Lower leg skin (tissue), 3 donors: ENCODE data around the gene RAP1B.

Experiments used
- POLR2A ChIP-seq, 2 donors: fragments of 450-650 bp; IDR thresholded peaks; one replicate each; pipeline ENCODE4 v1.6.1; 2016 to 2017; ENCODE audit warnings: antibody characterized with exemption in 2 of 2, mild to moderate bottlenecking in 1 of 2, moderate library complexity in 1 of 2
- TF ChIP-seq, protein P1 (sequence below), 3 donors: fragments of 450-650 bp; IDR thresholded peaks; one replicate each; pipeline ENCODE4 v1.5.1; 2016; ENCODE audit warnings: antibody characterized with exemption in 3 of 3, mild to moderate bottlenecking in 3 of 3, moderate library complexity in 2 of 3

DNA sequence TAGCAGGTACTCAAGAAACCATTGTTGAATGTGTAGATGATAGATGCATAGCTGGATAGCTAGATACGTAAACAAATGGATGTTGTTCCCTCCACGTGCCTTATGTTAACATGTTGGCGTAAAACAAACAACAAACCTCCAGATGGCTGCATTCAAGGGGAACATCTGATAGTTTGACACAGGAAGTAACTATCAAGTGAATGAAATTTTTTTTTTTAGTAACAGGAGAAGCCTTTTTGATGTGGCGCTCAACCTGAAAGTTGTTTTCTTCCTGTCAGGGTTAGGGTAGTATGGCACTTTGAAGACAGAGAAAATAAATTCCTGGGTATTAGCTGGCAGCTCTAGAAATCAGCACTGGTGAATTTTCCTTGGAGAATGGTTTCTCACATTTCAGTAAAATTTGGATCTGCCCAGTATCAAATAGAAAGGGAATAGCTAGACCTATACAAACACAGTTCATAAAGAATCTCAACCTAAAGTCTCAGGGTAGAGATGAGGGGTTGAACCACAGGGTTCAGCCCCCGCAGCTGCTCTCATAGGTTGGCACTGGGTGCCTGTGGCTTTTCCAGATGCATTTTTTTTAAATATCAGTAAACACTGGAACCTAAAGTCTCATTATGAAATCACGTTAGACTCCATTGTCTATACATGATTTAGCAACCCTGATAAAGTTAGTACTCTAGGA lies 18.8 kb upstream of the RAP1B start:
- TF ChIP-seq, protein P1, sequence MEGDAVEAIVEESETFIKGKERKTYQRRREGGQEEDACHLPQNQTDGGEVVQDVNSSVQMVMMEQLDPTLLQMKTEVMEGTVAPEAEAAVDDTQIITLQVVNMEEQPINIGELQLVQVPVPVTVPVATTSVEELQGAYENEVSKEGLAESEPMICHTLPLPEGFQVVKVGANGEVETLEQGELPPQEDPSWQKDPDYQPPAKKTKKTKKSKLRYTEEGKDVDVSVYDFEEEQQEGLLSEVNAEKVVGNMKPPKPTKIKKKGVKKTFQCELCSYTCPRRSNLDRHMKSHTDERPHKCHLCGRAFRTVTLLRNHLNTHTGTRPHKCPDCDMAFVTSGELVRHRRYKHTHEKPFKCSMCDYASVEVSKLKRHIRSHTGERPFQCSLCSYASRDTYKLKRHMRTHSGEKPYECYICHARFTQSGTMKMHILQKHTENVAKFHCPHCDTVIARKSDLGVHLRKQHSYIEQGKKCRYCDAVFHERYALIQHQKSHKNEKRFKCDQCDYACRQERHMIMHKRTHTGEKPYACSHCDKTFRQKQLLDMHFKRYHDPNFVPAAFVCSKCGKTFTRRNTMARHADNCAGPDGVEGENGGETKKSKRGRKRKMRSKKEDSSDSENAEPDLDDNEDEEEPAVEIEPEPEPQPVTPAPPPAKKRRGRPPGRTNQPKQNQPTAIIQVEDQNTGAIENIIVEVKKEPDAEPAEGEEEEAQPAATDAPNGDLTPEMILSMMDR (IDR thresholded peaks at IDR 0.05): no peak
- TF ChIP-seq POLR2A (IDR thresholded peaks at IDR 0.05): no peak
